SK-N-SH (cell line): ENCODE data around the gene ADPRHL1. TPM values are rescaled to one million over a fixed set of nuclear protein-coding genes. Genes with fewer than 3 reads are reported as not detected.

Experiments
- CTCF ChIA-PET: fragments of 300-600, 350-600 bp; formaldehyde crosslinking; extraction: SDS; loops from one replicate; lab custom pipeline; 2021; lab: Yijun Ruan, JAX
- POLR2A ChIA-PET: fragments of 350-600 bp; sonication (Branson Sonifier 250); formaldehyde crosslinking; extraction: SDS; loops from one replicate; lab custom pipeline; 2020; ENCODE audit warnings: antibody characterized with exemption, inconsistent platforms; lab: Yijun Ruan, JAX
- DNase-seq: peaks from one replicate; pipeline ENCODE4 v3.0.0; 2012
- H2AFZ ChIP-seq: fragments of 200-600 bp; sonication (generic); 2 replicates; pipeline ENCODE4 v1.8.1; 2016; ENCODE audit warnings: antibody characterized with exemption, mild to moderate bottlenecking, low read depth
- H3F3A ChIP-seq: fragments of 200-600 bp; sonication (generic); replicated peaks from 2 replicates; pipeline ENCODE3; 2016; ENCODE audit warnings: antibody characterized with exemption, mild to moderate bottlenecking; ENCODE audit not compliant: insufficient read depth
- H3K27ac ChIP-seq, 2 experiments: fragments of 200-500 bp in 1 of 2; fragments of 200-600 bp in 1 of 2; sonication (Bioruptor generic) in 1 of 2; sonication (generic), shearing (Covaris generic) in 1 of 2; 2 replicates each; pipeline versions ENCODE4 v1.5.1 to v1.6.1; 2014 to 2016; ENCODE audit warnings: low read depth in 2 of 2, inconsistent platforms in 1 of 2, low read length in 1 of 2, mild to moderate bottlenecking in 1 of 2, mixed read lengths in 1 of 2
- H3K27me3 ChIP-seq: fragments of 200-600 bp; sonication (generic), shearing (Covaris generic); 2 replicates; pipeline ENCODE4 v1.6.1; 2016; ENCODE audit warnings: mixed run types; ENCODE audit not compliant: insufficient read depth
- H3K36me3 ChIP-seq, 2 experiments: fragments of 200-500 bp in 1 of 2; fragments of 200-600 bp in 1 of 2; sonication (Bioruptor generic) in 1 of 2; sonication (generic) in 1 of 2; replicated peaks in 1 of 2; 2 replicates each; pipeline versions ENCODE3 to v1.5.1; 2014 to 2016; ENCODE audit warnings: low read length in 1 of 2, mild to moderate bottlenecking in 1 of 2; ENCODE audit not compliant: insufficient read depth in 2 of 2, control insufficient read depth in 1 of 2
- H3K4me1 ChIP-seq, 2 experiments: fragments of 200-500 bp in 1 of 2; fragments of 200-600 bp in 1 of 2; sonication (Bioruptor generic) in 1 of 2; sonication (generic), shearing (Covaris generic) in 1 of 2; 2 replicates each; pipeline versions ENCODE4 v1.5.1 to v1.6.1; 2014 to 2016; ENCODE audit warnings: low read depth in 1 of 2, low read length in 1 of 2, mixed run types in 1 of 2; ENCODE audit not compliant: insufficient read depth in 2 of 2, control insufficient read depth in 1 of 2
- H3K4me2 ChIP-seq: fragments of 200-600 bp; sonication (generic), shearing (Covaris generic); 2 replicates; pipeline ENCODE4 v1.6.1; 2017; ENCODE audit warnings: mixed run types
- H3K4me3 ChIP-seq, 2 experiments: fragments of 200-500 bp in 1 of 2; fragments of 200-600 bp in 1 of 2; sonication (Bioruptor generic) in 1 of 2; sonication (generic), shearing (Covaris generic) in 1 of 2; 2 replicates each; pipeline versions ENCODE4 v1.5.1 to v1.8.1; 2014 to 2016; ENCODE audit warnings: low read depth in 2 of 2, inconsistent platforms in 1 of 2, low read length in 1 of 2, mild to moderate bottlenecking in 1 of 2, mixed read lengths in 1 of 2, moderate library complexity in 1 of 2
- H3K79me2 ChIP-seq: fragments of 200-600 bp; sonication (generic); 2 replicates; pipeline ENCODE4 v1.8.1; 2017; ENCODE audit warnings: mild to moderate bottlenecking; ENCODE audit not compliant: insufficient read depth
- H3K9ac ChIP-seq: fragments of 200-600 bp; sonication (generic); 2 replicates; pipeline ENCODE4 v1.6.1; 2017; ENCODE audit warnings: mixed run types
- H3K9me2 ChIP-seq: fragments of 200-600 bp; sonication (generic); 2 replicates; pipeline ENCODE4 v1.6.1; 2017; ENCODE audit warnings: mixed run types
- H3K9me3 ChIP-seq: fragments of 200-600 bp; sonication (generic); 2 replicates; pipeline ENCODE4 v1.6.1; 2017; ENCODE audit warnings: mixed run types, mild to moderate bottlenecking, moderate library complexity
- H4K20me1 ChIP-seq: fragments of 200-600 bp; sonication (generic); 2 replicates; pipeline ENCODE4 v1.6.1; 2017; ENCODE audit warnings: mild to moderate bottlenecking, mixed run types; ENCODE audit not compliant: insufficient read depth
- CHD2 ChIP-seq: fragments of 150-350 bp; IDR thresholded peaks from 2 replicates; pipeline ENCODE4 v1.6.1; 2018; ENCODE audit warnings: low read length; ENCODE audit not compliant: partially characterized antibody
- CTCF ChIP-seq: fragments of 200-600 bp; sonication (generic); IDR thresholded peaks from 2 replicates; pipeline ENCODE4 v1.6.1; 2017; ENCODE audit warnings: antibody characterized with exemption, mild to moderate bottlenecking, moderate library complexity
- ELF1 ChIP-seq: IDR thresholded peaks from 2 replicates; pipeline ENCODE4 v1.4.0; 2012
- FOXJ3 ChIP-seq: sonication (generic); formaldehyde crosslinking; IDR thresholded peaks from 2 replicates; pipeline ENCODE4 v1.5.1; 2020; ENCODE audit warnings: mild to moderate bottlenecking, missing genetic modification reagents
- FOXM1 ChIP-seq: IDR thresholded peaks from 2 replicates; pipeline ENCODE4 v1.4.0; 2012; ENCODE audit warnings: low read depth, mild to moderate bottlenecking
- GABPA ChIP-seq: IDR thresholded peaks from 2 replicates; pipeline ENCODE4 v1.4.0; 2012; ENCODE audit warnings: low read depth, mild to moderate bottlenecking
- GATA2 ChIP-seq: sonication (generic); formaldehyde crosslinking; IDR thresholded peaks from 2 replicates; pipeline ENCODE4 v1.5.0; 2020; ENCODE audit warnings: mild to moderate bottlenecking, missing genetic modification reagents
- MXI1 ChIP-seq: IDR thresholded peaks from 2 replicates; pipeline ENCODE4 v1.6.1; 2012; ENCODE audit warnings: mild to moderate bottlenecking, low read depth, low read length, improper control_type of control experiment
- NRF1 ChIP-seq: IDR thresholded peaks from 2 replicates; pipeline ENCODE4 v1.6.1; 2012; ENCODE audit warnings: low read depth, mild to moderate bottlenecking, low read length
- POLR2AphosphoS5 ChIP-seq: IDR thresholded peaks from 2 replicates; pipeline ENCODE4 v1.6.1; 2012; ENCODE audit warnings: low read depth, low read length
- RFX5 ChIP-seq: IDR thresholded peaks from 2 replicates; pipeline ENCODE4 v1.6.1; 2012; ENCODE audit warnings: mild to moderate bottlenecking, improper control_type of control experiment, low read length
- RXRA ChIP-seq: IDR thresholded peaks from 2 replicates; pipeline ENCODE4 v1.4.0; 2012; ENCODE audit warnings: low read depth, mild to moderate bottlenecking, borderline replicate concordance
- SMC3 ChIP-seq: IDR thresholded peaks from 2 replicates; pipeline ENCODE4 v1.6.1; 2012; ENCODE audit warnings: low read depth, low read length, improper control_type of control experiment
- TAF1 ChIP-seq: IDR thresholded peaks from 2 replicates; pipeline ENCODE4 v1.6.1; 2012; ENCODE audit warnings: low read depth, mild to moderate bottlenecking, low read length, moderate library complexity, borderline replicate concordance
- TEAD4 ChIP-seq: IDR thresholded peaks from 2 replicates; pipeline ENCODE4 v1.4.0; 2012; ENCODE audit warnings: mild to moderate bottlenecking, borderline replicate concordance; ENCODE audit not compliant: insufficient read depth
- WGBS: methylation state at CpG from one replicate; pipeline ENCODE4 v1.1.6; 2017; ENCODE audit warnings: low lambda C conversion rate; 5-methylcytosine and 5-hydroxymethylcytosine counted together
- polyA plus RNA-seq, 3 experiments: library from polyadenylated mRNA; depleted of rRNA; stranded (reverse); fragments of >200 nt; gene quantifications; 2 replicates each; pipeline ENCODE4 v1.2.3, GENCODE V29; 2012
- TF ChIP-seq, protein P1 (sequence below): IDR thresholded peaks from 2 replicates; pipeline ENCODE4 v1.4.0; 2012; ENCODE audit warnings: low read depth, borderline replicate concordance
- TF ChIP-seq, protein P2 (sequence below): fragments of 150-350 bp; IDR thresholded peaks from 2 replicates; pipeline ENCODE4 v1.6.1; 2016; ENCODE audit warnings: mild to moderate bottlenecking, low read depth, low read length
- TF ChIP-seq, protein P3 (sequence below): IDR thresholded peaks from 2 replicates; pipeline ENCODE4; 2012

The ADPRHL1 gene
- polyA plus RNA-seq, 1 of the 3 experiments (the other 2 are of a cell fraction), result 1.0 TPM

DNA sequence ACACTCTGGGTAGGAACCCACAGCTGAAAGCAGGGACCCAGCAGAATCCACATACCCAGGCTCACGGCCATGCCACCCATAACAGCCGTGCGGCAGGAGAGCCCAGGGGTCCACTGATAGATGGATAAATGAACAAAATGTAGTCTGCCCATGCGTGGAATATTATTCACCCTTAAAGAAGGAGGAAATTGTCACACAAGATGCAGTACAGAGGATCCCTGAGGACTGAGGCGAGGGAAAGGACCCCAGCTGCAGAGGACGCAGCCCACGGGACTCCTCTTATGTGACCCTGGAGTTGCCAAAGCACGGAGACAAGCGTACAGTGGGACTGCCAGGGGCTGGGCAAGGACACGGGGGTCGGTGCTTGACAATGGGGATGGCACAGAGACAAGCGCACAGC, 100.0 kb downstream of the ADPRHL1 start:
- Histone ChIP-seq H3K27ac (no peak overlapping the region), H3K27me3 (no peaks in the 10 kb centered on the region), H3K9me2 (no peaks in the 10 kb centered on the region), H3K9ac (no peak overlapping the region), H3K4me1 (no peaks in the 10 kb centered on the region), H2AFZ (no peak overlapping the region), H3F3A (no peaks in the 10 kb centered on the region), H3K4me2 (no peak overlapping the region), H3K79me2 (no peaks in the 10 kb centered on the region), H4K20me1 (no peaks in the 10 kb centered on the region), H3K4me3 (no peak overlapping the region), H3K9me3 (no peaks in the 10 kb centered on the region), H3K36me3 (no peaks in the 10 kb centered on the region)
- ChIA-PET POLR2A (no interaction called here), CTCF (no interaction called here)
- TF ChIP-seq CTCF (no peak), SMC3 (no peak), FOXJ3 (no peak), ELF1 (no peak), TEAD4 (no peak), CHD2 (no peak), GABPA (no peak), POLR2AphosphoS5 (no peak), RXRA (no peak), TAF1 (no peak), RFX5 (no peak), NRF1 (no peak), FOXM1 (no peak), MXI1 (no peak), GATA2 (no peak)
- TF ChIP-seq, protein P1, sequence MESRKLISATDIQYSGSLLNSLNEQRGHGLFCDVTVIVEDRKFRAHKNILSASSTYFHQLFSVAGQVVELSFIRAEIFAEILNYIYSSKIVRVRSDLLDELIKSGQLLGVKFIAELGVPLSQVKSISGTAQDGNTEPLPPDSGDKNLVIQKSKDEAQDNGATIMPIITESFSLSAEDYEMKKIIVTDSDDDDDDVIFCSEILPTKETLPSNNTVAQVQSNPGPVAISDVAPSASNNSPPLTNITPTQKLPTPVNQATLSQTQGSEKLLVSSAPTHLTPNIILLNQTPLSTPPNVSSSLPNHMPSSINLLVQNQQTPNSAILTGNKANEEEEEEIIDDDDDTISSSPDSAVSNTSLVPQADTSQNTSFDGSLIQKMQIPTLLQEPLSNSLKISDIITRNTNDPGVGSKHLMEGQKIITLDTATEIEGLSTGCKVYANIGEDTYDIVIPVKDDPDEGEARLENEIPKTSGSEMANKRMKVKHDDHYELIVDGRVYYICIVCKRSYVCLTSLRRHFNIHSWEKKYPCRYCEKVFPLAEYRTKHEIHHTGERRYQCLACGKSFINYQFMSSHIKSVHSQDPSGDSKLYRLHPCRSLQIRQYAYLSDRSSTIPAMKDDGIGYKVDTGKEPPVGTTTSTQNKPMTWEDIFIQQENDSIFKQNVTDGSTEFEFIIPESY, result no peak
- TF ChIP-seq, protein P2, sequence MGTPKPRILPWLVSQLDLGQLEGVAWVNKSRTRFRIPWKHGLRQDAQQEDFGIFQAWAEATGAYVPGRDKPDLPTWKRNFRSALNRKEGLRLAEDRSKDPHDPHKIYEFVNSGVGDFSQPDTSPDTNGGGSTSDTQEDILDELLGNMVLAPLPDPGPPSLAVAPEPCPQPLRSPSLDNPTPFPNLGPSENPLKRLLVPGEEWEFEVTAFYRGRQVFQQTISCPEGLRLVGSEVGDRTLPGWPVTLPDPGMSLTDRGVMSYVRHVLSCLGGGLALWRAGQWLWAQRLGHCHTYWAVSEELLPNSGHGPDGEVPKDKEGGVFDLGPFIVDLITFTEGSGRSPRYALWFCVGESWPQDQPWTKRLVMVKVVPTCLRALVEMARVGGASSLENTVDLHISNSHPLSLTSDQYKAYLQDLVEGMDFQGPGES, result no peak
- TF ChIP-seq, protein P3, sequence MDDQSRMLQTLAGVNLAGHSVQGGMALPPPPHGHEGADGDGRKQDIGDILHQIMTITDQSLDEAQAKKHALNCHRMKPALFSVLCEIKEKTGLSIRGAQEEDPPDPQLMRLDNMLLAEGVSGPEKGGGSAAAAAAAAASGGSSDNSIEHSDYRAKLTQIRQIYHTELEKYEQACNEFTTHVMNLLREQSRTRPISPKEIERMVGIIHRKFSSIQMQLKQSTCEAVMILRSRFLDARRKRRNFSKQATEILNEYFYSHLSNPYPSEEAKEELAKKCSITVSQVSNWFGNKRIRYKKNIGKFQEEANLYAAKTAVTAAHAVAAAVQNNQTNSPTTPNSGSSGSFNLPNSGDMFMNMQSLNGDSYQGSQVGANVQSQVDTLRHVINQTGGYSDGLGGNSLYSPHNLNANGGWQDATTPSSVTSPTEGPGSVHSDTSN, result no peak
- 84% methylated on average over 12 of the region's 12 CpGs for WGBS
- no peak for DNase-seq
